HAP-1 (cell line): ENCODE results near the gene SEMA4A.
A peak's percentile ranks its signal among the peaks of the same experiment; 100 is the strongest.
"Not testable (repeated sequence)": the region's sequence is repeated elsewhere in the genome, so short reads cannot be mapped to it uniquely, and the experiment has no call there.

Experiments
- DNase-seq, 2 experiments: peaks; one replicate each; pipeline ENCODE4 v3.0.0-alpha.2; 2016 to 2020; ENCODE audit warnings: low spot score in 2 of 2
- H3K27me3 ChIP-seq: fragments of 250-450 bp; sonication (Bioruptor Pico); 2 replicates; pipeline ENCODE4 v1.5.1; 2020; ENCODE audit warnings: low read depth, mild to moderate bottlenecking, moderate library complexity
- H3K36me3 ChIP-seq: fragments of 250-450 bp; sonication (Bioruptor Pico); replicated peaks from 2 replicates; pipeline ENCODE4 v1.5.1; 2020; ENCODE audit warnings: mild to moderate bottlenecking
- H3K4me1 ChIP-seq: fragments of 250-450 bp; sonication (Bioruptor Pico); 2 replicates; pipeline ENCODE4 v1.5.1; 2020; ENCODE audit warnings: mild to moderate bottlenecking
- H3K4me3 ChIP-seq: fragments of 250-450 bp; sonication (Bioruptor Pico); 2 replicates; pipeline ENCODE4 v1.5.1; 2020; ENCODE audit warnings: mild to moderate bottlenecking, moderate library complexity
- H3K9me3 ChIP-seq: fragments of 250-450 bp; sonication (Bioruptor Pico); 2 replicates; pipeline ENCODE4 v1.5.1; 2020; ENCODE audit warnings: mild to moderate bottlenecking, moderate library complexity
- in situ Hi-C: fragments of 300-500 bp; cut with MboI; formaldehyde crosslinking; loops from 3 replicates; pipeline ENCODE4 v1.14.3; 2020; ENCODE audit warnings: low sequenced_read_pairs, inconsistent platforms, mixed read lengths

The SEMA4A gene

GRCh38 chr1:156114919-156115513, 38.4 kb upstream of the SEMA4A start:
- DNase-seq = peak in 1 of 2 experiments; percentile 57

GRCh38 chr1:156115514-156116374, 37.6 kb upstream of the SEMA4A start:
- peak; percentile 46 to 72 for DNase-seq
- H3K9me3 ChIP-seq = no peaks in the 10 kb centered on the region
- peak overlapping the region; percentile 81 for H3K4me3 ChIP-seq
- peaks cover 24% of the 10 kb centered on the region for H3K36me3 ChIP-seq
- peaks cover 15% of the 10 kb centered on the region for H3K4me1 ChIP-seq
- no peaks in the 10 kb centered on the region for H3K27me3 ChIP-seq
- in situ Hi-C loops = no loop called here

More at GRCh38 chr1:156114919-156115513, 38.4 kb upstream of the SEMA4A start:
- peak overlapping the region; percentile 81 for H3K4me3 ChIP-seq
- H3K9me3 ChIP-seq = no peaks in the 10 kb centered on the region
- peaks cover 17% of the 10 kb centered on the region for H3K36me3 ChIP-seq
- H3K4me1 ChIP-seq = peaks cover 15% of the 10 kb centered on the region
- no peaks in the 10 kb centered on the region for H3K27me3 ChIP-seq
- in situ Hi-C loops = no loop called here

- peaks cover 28% of the 10 kb centered on the region for H3K36me3 ChIP-seq
- in situ Hi-C loops, H3K27me3 ChIP-seq, H3K9me3 ChIP-seq, DNase-seq: not testable (repeated sequence)
- peaks cover 16% of the 10 kb centered on the region for H3K4me1 ChIP-seq
- peak overlapping the region; percentile 81 for H3K4me3 ChIP-seq
These were observed 36.7 kb upstream of the SEMA4A start for GRCh38 chr1:156116731-156117130.

GRCh38 chr1:156117414-156118176, 35.8 kb upstream of the SEMA4A start:
- Histone ChIP-seq H3K27me3 (no peaks in the 10 kb centered on the region), H3K4me1 (peaks cover 24% of the 10 kb centered on the region), H3K4me3 (no peak overlapping the region), H3K9me3 (no peaks in the 10 kb centered on the region), H3K36me3 (peaks cover 34% of the 10 kb centered on the region)
- in situ Hi-C loops = no loop called here
- DNase-seq = no peak

- Histone ChIP-seq H3K4me3 (no peak overlapping the region), H3K4me1 (peaks cover 31% of the 10 kb centered on the region), H3K9me3 (no peaks in the 10 kb centered on the region), H3K36me3 (peaks cover 34% of the 10 kb centered on the region), H3K27me3 (no peaks in the 10 kb centered on the region)
- in situ Hi-C loops = no loop called here
- no peak for DNase-seq
These were observed 35.1 kb upstream of the SEMA4A start for GRCh38 chr1:156118177-156118868.

- in situ Hi-C loops = no loop called here
- no peak overlapping the region for H3K4me3 ChIP-seq
- H3K9me3 ChIP-seq = no peaks in the 10 kb centered on the region
- no peak for DNase-seq
- peaks cover 38% of the 10 kb centered on the region for H3K4me1 ChIP-seq
- peaks cover 34% of the 10 kb centered on the region for H3K36me3 ChIP-seq
- no peaks in the 10 kb centered on the region for H3K27me3 ChIP-seq
These were observed 33.7 kb upstream of the SEMA4A start for GRCh38 chr1:156119503-156120209.

- H3K4me1 ChIP-seq = peaks cover 45% of the 10 kb centered on the region
- in situ Hi-C loops = no loop called here
- no peak for DNase-seq
These were observed 33.1 kb upstream of the SEMA4A start for GRCh38 chr1:156120318-156120717.

GRCh38 chr1:156121005-156121404, 32.4 kb upstream of the SEMA4A start:
- Histone ChIP-seq H3K4me1 (peaks cover 51% of the 10 kb centered on the region), H3K36me3 (peaks cover 30% of the 10 kb centered on the region)
- H3K9me3 ChIP-seq, H3K4me3 ChIP-seq, in situ Hi-C loops, DNase-seq, H3K27me3 ChIP-seq: not testable (repeated sequence)

More at GRCh38 chr1:156120318-156120717, 33.1 kb upstream of the SEMA4A start:
- H3K9me3 ChIP-seq = no peaks in the 10 kb centered on the region
- no peaks in the 10 kb centered on the region for H3K27me3 ChIP-seq
- peaks cover 30% of the 10 kb centered on the region for H3K36me3 ChIP-seq
- no peak overlapping the region for H3K4me3 ChIP-seq

- no peaks in the 10 kb centered on the region for H3K9me3 ChIP-seq
- in situ Hi-C loops = no loop called here
- no peak overlapping the region for H3K4me3 ChIP-seq
- no peak for DNase-seq
- peaks cover 53% of the 10 kb centered on the region for H3K4me1 ChIP-seq
- H3K27me3 ChIP-seq = no peaks in the 10 kb centered on the region
- peaks cover 28% of the 10 kb centered on the region for H3K36me3 ChIP-seq
These were observed 31.9 kb upstream of the SEMA4A start for GRCh38 chr1:156121457-156121856.

GRCh38 chr1:156122086-156122485, 31.3 kb upstream of the SEMA4A start:
- Histone ChIP-seq H3K9me3 (no peaks in the 10 kb centered on the region), H3K4me3 (no peak overlapping the region), H3K36me3 (peaks cover 25% of the 10 kb centered on the region), H3K4me1 (peaks cover 54% of the 10 kb centered on the region), H3K27me3 (no peaks in the 10 kb centered on the region)
- DNase-seq = no peak
- in situ Hi-C loops = no loop called here

- no peaks in the 10 kb centered on the region for H3K27me3 ChIP-seq
- peaks cover 55% of the 10 kb centered on the region for H3K4me1 ChIP-seq
- peak in 1 of 2 experiments; percentile 38 for DNase-seq
- no peaks in the 10 kb centered on the region for H3K9me3 ChIP-seq
- in situ Hi-C loops = no loop called here
- H3K36me3 ChIP-seq = peaks cover 23% of the 10 kb centered on the region
- H3K4me3 ChIP-seq = no peak overlapping the region
These were observed 30.6 kb upstream of the SEMA4A start for GRCh38 chr1:156122519-156123355.
